Panc1 (cell line): ENCODE results near the gene CD164L2.

Source experiments
- POLR2AphosphoS5 ChIP-seq: IDR thresholded peaks from 2 replicates; pipeline ENCODE4 v1.6.1; 2012; ENCODE audit warnings: mild to moderate bottlenecking, low read depth, low read length, moderate library complexity
- REST ChIP-seq, 2 experiments: IDR thresholded peaks; 2 replicates each; pipeline ENCODE4 v1.6.1; 2011 to 2012; ENCODE audit warnings: low read depth in 2 of 2, control low read depth in 1 of 2, low read length in 1 of 2, mild to moderate bottlenecking in 1 of 2, moderate library complexity in 1 of 2; ENCODE audit not compliant: insufficient read depth in 1 of 2
- SIN3A ChIP-seq: IDR thresholded peaks from 2 replicates; pipeline ENCODE4 v1.6.1; 2012; ENCODE audit warnings: low read depth, mild to moderate bottlenecking, low read length, moderate library complexity, borderline replicate concordance; ENCODE audit not compliant: insufficient read depth
- TF ChIP-seq, protein P1 (sequence below): fragments of 450-650 bp; IDR thresholded peaks from 2 replicates; pipeline ENCODE4 v1.5.1; 2017; ENCODE audit warnings: mild to moderate bottlenecking

- TF ChIP-seq, protein P1, sequence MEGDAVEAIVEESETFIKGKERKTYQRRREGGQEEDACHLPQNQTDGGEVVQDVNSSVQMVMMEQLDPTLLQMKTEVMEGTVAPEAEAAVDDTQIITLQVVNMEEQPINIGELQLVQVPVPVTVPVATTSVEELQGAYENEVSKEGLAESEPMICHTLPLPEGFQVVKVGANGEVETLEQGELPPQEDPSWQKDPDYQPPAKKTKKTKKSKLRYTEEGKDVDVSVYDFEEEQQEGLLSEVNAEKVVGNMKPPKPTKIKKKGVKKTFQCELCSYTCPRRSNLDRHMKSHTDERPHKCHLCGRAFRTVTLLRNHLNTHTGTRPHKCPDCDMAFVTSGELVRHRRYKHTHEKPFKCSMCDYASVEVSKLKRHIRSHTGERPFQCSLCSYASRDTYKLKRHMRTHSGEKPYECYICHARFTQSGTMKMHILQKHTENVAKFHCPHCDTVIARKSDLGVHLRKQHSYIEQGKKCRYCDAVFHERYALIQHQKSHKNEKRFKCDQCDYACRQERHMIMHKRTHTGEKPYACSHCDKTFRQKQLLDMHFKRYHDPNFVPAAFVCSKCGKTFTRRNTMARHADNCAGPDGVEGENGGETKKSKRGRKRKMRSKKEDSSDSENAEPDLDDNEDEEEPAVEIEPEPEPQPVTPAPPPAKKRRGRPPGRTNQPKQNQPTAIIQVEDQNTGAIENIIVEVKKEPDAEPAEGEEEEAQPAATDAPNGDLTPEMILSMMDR = no peak
- no peak for TF ChIP-seq POLR2AphosphoS5
- no peak for TF ChIP-seq SIN3A
- no peak for TF ChIP-seq REST (IDR thresholded peaks at IDR 0.05; ENCODE audit: insufficient read depth in 1 of 2, low read depth in 2 of 2, low read length in 1 of 2)
Measured at GRCh38 chr1:27345272-27345671, 37.9 kb downstream of the CD164L2 start.
